ENCODE measurements around the gene OGFOD1. TPM values are rescaled to one million over a fixed set of nuclear protein-coding genes. Genes with fewer than 3 reads are reported as not detected.

Gene OGFOD1
- total and polyA plus RNA-seq, 2 donors (not counting 1 experiment from before 2014, with no cell fraction given) = 8.4 to 28.7 TPM

- Histone ChIP-seq H3K9ac (ENCODE audit: low read length) (no peak overlapping the region), H3K79me2 (ENCODE audit: control insufficient read depth, insufficient read depth, low read length) (peaks cover 4% of the 10 kb centered on the region), H3K4me3 (ENCODE audit: control extremely low read depth in 1 of 5, extremely low read depth in 1 of 5, insufficient read depth in 1 of 5, low read depth in 2 of 5, low read length in 4 of 5) (no peak overlapping the region), H3K27ac (ENCODE audit: low read length in 2 of 2) (no peak overlapping the region), H3K36me3 (replicated peaks in 1 of 2; ENCODE audit: control extremely low read depth in 1 of 2, control insufficient read depth in 1 of 2, extremely low read depth in 1 of 2, insufficient read depth in 2 of 2, low read length in 1 of 2) (peaks cover 6 to 77% of the 10 kb centered on the region in 2 experiments), H3K9me3 (ENCODE audit: control extremely low read depth in 1 of 3, control insufficient read depth in 2 of 3, insufficient read depth in 1 of 3, low read length in 2 of 3) (no peaks in the 10 kb centered on the region), H3K4me1 (ENCODE audit: control insufficient read depth in 2 of 2, insufficient read depth in 2 of 2, low read length in 2 of 2) (no peaks in the 10 kb centered on the region), H3K27me3 (replicated peaks in 1 of 4; ENCODE audit: control extremely low read depth in 1 of 4, control insufficient read depth in 3 of 4, insufficient read depth in 4 of 4, low read length in 3 of 4) (no peaks in the 10 kb centered on the region), H4K20me1 (ENCODE audit: control insufficient read depth, insufficient read depth, low read length, poor library complexity, severe bottlenecking) (peaks cover 6% of the 10 kb centered on the region), H2AFZ (ENCODE audit: insufficient read depth, low read depth, low read length, poor library complexity, severe bottlenecking) (no peak overlapping the region), H3K4me2 (replicated peaks; ENCODE audit: low read depth, low read length, poor library complexity, severe bottlenecking) (no peak overlapping the region)
- Mint-ChIP-seq H3K27ac (no peak overlapping the region), H3K4me1 (no peaks in the 10 kb centered on the region), H3K9me3 (ENCODE audit: insufficient read depth) (no peaks in the 10 kb centered on the region), H3K4me3 (no peak overlapping the region), H3K27me3 (no peaks in the 10 kb centered on the region)
- ChIA-PET CTCF (interaction anchor here (0.7 to 1.2 kb wide), 3 partner anchors 11 to 195 kb away, joined by 3 read pairs; partner anchors contain the start of gene BBS2), POLR2A (no interaction called here)
- intact Hi-C loops (cut with micrococcal nuclease) = no loop called here
- ATAC-seq (ENCODE audit: low read depth) = no peak
- DNase-seq = no peak
- no peak for TF ChIP-seq EZH2 (IDR thresholded peaks at IDR 0.05; ENCODE audit: borderline replicate concordance, insufficient read depth, low read depth, low read length, poor library complexity, severe bottlenecking)
- TF ChIP-seq CTCF (IDR thresholded peaks at IDR 0.05) = no peak
Observed at GRCh38 chr16:56506941-56507340, 55.6 kb downstream of the OGFOD1 start.

- no peak for TF ChIP-seq EZH2 (IDR thresholded peaks at IDR 0.05; ENCODE audit: borderline replicate concordance, insufficient read depth, low read depth, low read length, poor library complexity, severe bottlenecking)
- no peak for TF ChIP-seq CTCF (IDR thresholded peaks at IDR 0.05)
- H3K27ac Mint-ChIP-seq = no peak overlapping the region
- ATAC-seq (ENCODE audit: low read depth) = no peak
Observed at GRCh38 chr16:56510544-56510943, 59.2 kb downstream of the OGFOD1 start.

More at GRCh38 chr16:56510544-56510943, 59.2 kb downstream of the OGFOD1 start:
- DNase-seq = no peak
- no peak overlapping the region for H2AFZ ChIP-seq (ENCODE audit: insufficient read depth, low read depth, low read length, poor library complexity, severe bottlenecking)
- H3K4me2 ChIP-seq (replicated peaks; ENCODE audit: low read depth, low read length, poor library complexity, severe bottlenecking) = no peak overlapping the region
- Mint-ChIP-seq H3K4me1 (peaks cover 15% of the 10 kb centered on the region), H3K4me3 (no peak overlapping the region), H3K9me3 (ENCODE audit: insufficient read depth) (no peaks in the 10 kb centered on the region), H3K27me3 (no peaks in the 10 kb centered on the region)
- intact Hi-C loops (cut with micrococcal nuclease) = no loop called here
- peaks cover 6 to 66% of the 10 kb centered on the region in 2 experiments for H3K36me3 ChIP-seq (replicated peaks in 1 of 2; ENCODE audit: control extremely low read depth in 1 of 2, control insufficient read depth in 1 of 2, extremely low read depth in 1 of 2, insufficient read depth in 2 of 2, low read length in 1 of 2)
- WGBS (ENCODE audit: insufficient coverage) = no CpG with 5 or more reads among the region's 2 CpGs
- CTCF ChIA-PET = interaction anchor here (1.7 kb wide), 1 partner anchor 192 kb away, joined by 6 read pairs; no protein-coding TSS in a partner anchor
- POLR2A ChIA-PET = no interaction called here
- H3K27me3 ChIP-seq (replicated peaks in 1 of 4; ENCODE audit: control extremely low read depth in 1 of 4, control insufficient read depth in 3 of 4, insufficient read depth in 4 of 4, low read length in 3 of 4) = no peaks in the 10 kb centered on the region
- H3K9ac ChIP-seq (ENCODE audit: low read length) = no peak overlapping the region
- H3K4me3 ChIP-seq (ENCODE audit: control extremely low read depth in 1 of 5, extremely low read depth in 1 of 5, insufficient read depth in 1 of 5, low read depth in 2 of 5, low read length in 4 of 5) = no peak overlapping the region
- H3K79me2 ChIP-seq (ENCODE audit: control insufficient read depth, insufficient read depth, low read length) = peaks cover 14% of the 10 kb centered on the region
- H3K9me3 ChIP-seq (ENCODE audit: control extremely low read depth in 1 of 3, control insufficient read depth in 2 of 3, insufficient read depth in 1 of 3, low read length in 2 of 3) = no peaks in the 10 kb centered on the region
- H3K27ac ChIP-seq (ENCODE audit: low read length in 2 of 2) = no peak overlapping the region
- peaks cover 23% of the 10 kb centered on the region for H4K20me1 ChIP-seq (ENCODE audit: control insufficient read depth, insufficient read depth, low read length, poor library complexity, severe bottlenecking)
- no peaks in the 10 kb centered on the region for H3K4me1 ChIP-seq (ENCODE audit: control insufficient read depth in 2 of 2, insufficient read depth in 2 of 2, low read length in 2 of 2)

All from B cell (primary cell).